ENCODE results near the gene NAP1L1. TPM values are rescaled to one million over a fixed set of nuclear protein-coding genes. Genes with fewer than 3 reads are reported as not detected.

Gene NAP1L1
- total and polyA plus RNA-seq, 2 experiments from 2014 or later = 658 to 996 TPM

DNA sequence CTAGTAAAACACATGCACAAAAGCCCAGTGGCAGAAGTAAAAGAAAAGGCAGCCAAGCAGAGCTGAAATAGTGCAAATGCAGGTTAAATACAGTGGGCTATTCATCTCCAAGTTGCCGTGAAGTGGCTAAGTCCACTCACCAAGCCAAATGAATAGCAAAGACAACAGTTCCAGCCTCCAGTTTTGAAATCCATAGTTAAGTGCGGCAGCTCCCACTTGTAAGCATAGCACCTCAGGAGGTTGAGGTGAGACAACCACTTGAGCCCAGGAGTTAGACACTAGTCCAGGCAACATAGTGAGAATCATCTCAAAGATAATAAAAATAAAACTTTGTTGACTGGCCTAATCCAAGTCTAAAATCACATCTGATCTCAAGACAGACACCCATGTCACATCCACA, 43.1 kb downstream of the NAP1L1 start:
- no peak for DNase-seq (ENCODE audit: low spot score)
- no peak overlapping the region for H3K4me3 Mint-ChIP-seq

DNA sequence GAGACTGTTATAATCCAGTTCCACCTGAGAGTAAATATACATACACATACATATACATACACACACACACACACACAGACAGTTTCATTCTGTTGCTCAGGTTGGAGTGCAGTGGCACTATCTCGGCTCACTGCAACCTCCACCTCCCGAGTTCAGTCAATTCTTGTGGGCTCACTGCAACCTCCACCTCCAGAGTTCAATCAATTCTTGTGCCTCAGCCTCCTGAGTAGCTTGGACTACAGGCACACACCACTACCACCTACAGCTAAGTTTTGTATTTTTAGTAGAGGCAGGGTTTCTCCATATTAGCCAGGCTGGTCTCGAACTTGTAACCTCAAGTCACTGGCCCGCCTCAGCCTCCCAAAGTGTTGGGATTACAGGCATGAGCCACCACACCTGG, 44.0 kb downstream of the NAP1L1 start:
- Histone ChIP-seq H3K36me3 (ENCODE audit: insufficient read depth) (peaks cover under 1% of the 10 kb centered on the region; the same call in 1 of the 2 replicates), H3K4me1 (ENCODE audit: insufficient read depth) (peaks cover 33% of the 10 kb centered on the region), H3K27me3 (ENCODE audit: insufficient read depth) (no peaks in the 10 kb centered on the region), H3K4me3 (no peak overlapping the region), H3K9me2 (ENCODE audit: insufficient read depth) (no peaks in the 10 kb centered on the region), H4K20me1 (replicated peaks; ENCODE audit: insufficient read depth) (no peaks in the 10 kb centered on the region), H3K4me2 (no peak overlapping the region), H2AFZ (no peak overlapping the region), H3F3A (replicated peaks; ENCODE audit: low read depth) (peaks cover 5% of the 10 kb centered on the region; the same call in 1 of the 2 replicates), H3K27ac (ENCODE audit: low read depth) (0 out of 2 replicates have a peak overlapping the region, but pooled peaks have one; percentile 28), H3K79me2 (replicated peaks; ENCODE audit: insufficient read depth) (no peaks in the 10 kb centered on the region)
- peaks cover 12% of the 10 kb centered on the region; the same call in 2 of the 3 replicates for H3K36me3 Mint-ChIP-seq (ENCODE audit: low read depth)
- peaks cover 43% of the 10 kb centered on the region for H3K4me1 Mint-ChIP-seq
- TF ChIP-seq ZNF114 (CRISPR knock-in tag; IDR thresholded peaks at IDR 0.05) (no peak), POLR2AphosphoS5 (IDR thresholded peaks at IDR 0.05; ENCODE audit: low read depth) (peak; percentile 39)
- peaks cover 10% of the 10 kb centered on the region for H3K27me3 Mint-ChIP-seq (ENCODE audit: insufficient read depth, low read depth, poor library complexity)
- H3K27ac Mint-ChIP-seq = peak overlapping the region; percentile 20; the same call in 1 of the 2 replicates
- ATAC-seq = 0 out of 3 replicates have a peak, but pooled peaks have one; percentile 5
- no peak for DNase-seq (ENCODE audit: low spot score)
- H3K9me3 Mint-ChIP-seq = no peaks in the 10 kb centered on the region
- no peak overlapping the region for H3K4me3 Mint-ChIP-seq

More for the DNA sequence above, 43.1 kb downstream of the NAP1L1 start:
- Mint-ChIP-seq H3K9me3 (no peaks in the 10 kb centered on the region), H3K36me3 (ENCODE audit: low read depth) (peaks cover 16% of the 10 kb centered on the region; the same call in 2 of the 3 replicates), H3K27me3 (ENCODE audit: insufficient read depth, low read depth, poor library complexity) (peaks cover 10% of the 10 kb centered on the region), H3K4me1 (peaks cover 39% of the 10 kb centered on the region), H3K27ac (no peak overlapping the region)
- Histone ChIP-seq H3K27me3 (ENCODE audit: insufficient read depth) (no peaks in the 10 kb centered on the region), H3K4me3 (no peak overlapping the region), H3K36me3 (ENCODE audit: insufficient read depth) (peaks cover 9% of the 10 kb centered on the region; the same call in 1 of the 2 replicates), H3F3A (replicated peaks; ENCODE audit: low read depth) (peaks cover 5% of the 10 kb centered on the region; the same call in 1 of the 2 replicates), H3K9me2 (ENCODE audit: insufficient read depth) (no peaks in the 10 kb centered on the region), H3K79me2 (replicated peaks; ENCODE audit: insufficient read depth) (no peaks in the 10 kb centered on the region), H3K4me2 (no peak overlapping the region), H3K4me1 (ENCODE audit: insufficient read depth) (peaks cover 33% of the 10 kb centered on the region), H4K20me1 (replicated peaks; ENCODE audit: insufficient read depth) (no peaks in the 10 kb centered on the region), H2AFZ (no peak overlapping the region), H3K27ac (ENCODE audit: low read depth) (peak overlapping the region; percentile 28; the same call in 1 of the 2 replicates)
- TF ChIP-seq, protein P1, sequence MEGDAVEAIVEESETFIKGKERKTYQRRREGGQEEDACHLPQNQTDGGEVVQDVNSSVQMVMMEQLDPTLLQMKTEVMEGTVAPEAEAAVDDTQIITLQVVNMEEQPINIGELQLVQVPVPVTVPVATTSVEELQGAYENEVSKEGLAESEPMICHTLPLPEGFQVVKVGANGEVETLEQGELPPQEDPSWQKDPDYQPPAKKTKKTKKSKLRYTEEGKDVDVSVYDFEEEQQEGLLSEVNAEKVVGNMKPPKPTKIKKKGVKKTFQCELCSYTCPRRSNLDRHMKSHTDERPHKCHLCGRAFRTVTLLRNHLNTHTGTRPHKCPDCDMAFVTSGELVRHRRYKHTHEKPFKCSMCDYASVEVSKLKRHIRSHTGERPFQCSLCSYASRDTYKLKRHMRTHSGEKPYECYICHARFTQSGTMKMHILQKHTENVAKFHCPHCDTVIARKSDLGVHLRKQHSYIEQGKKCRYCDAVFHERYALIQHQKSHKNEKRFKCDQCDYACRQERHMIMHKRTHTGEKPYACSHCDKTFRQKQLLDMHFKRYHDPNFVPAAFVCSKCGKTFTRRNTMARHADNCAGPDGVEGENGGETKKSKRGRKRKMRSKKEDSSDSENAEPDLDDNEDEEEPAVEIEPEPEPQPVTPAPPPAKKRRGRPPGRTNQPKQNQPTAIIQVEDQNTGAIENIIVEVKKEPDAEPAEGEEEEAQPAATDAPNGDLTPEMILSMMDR (conservative IDR thresholded peaks at IDR 0.05; ENCODE audit: low read depth in 2 of 2) = no peak
- no peak for TF ChIP-seq EZH2 (IDR thresholded peaks at IDR 0.05; ENCODE audit: low read depth, unreplicated experiment)
- no peak for TF ChIP-seq CREB1 (CRISPR knock-in tag; IDR thresholded peaks at IDR 0.05; ENCODE audit: low read depth)
- TF ChIP-seq EZH2phosphoT487 (IDR thresholded peaks at IDR 0.05; ENCODE audit: unreplicated experiment) = no peak
- no peak for TF ChIP-seq POLR2AphosphoS5 (IDR thresholded peaks at IDR 0.05; ENCODE audit: low read depth)
- no peak for TF ChIP-seq NANOG (IDR thresholded peaks at IDR 0.05; ENCODE audit: borderline replicate concordance)
- TF ChIP-seq ZNF331 (CRISPR knock-in tag; IDR thresholded peaks at IDR 0.05; ENCODE audit: low read depth) = no peak
- TF ChIP-seq, protein P2, sequence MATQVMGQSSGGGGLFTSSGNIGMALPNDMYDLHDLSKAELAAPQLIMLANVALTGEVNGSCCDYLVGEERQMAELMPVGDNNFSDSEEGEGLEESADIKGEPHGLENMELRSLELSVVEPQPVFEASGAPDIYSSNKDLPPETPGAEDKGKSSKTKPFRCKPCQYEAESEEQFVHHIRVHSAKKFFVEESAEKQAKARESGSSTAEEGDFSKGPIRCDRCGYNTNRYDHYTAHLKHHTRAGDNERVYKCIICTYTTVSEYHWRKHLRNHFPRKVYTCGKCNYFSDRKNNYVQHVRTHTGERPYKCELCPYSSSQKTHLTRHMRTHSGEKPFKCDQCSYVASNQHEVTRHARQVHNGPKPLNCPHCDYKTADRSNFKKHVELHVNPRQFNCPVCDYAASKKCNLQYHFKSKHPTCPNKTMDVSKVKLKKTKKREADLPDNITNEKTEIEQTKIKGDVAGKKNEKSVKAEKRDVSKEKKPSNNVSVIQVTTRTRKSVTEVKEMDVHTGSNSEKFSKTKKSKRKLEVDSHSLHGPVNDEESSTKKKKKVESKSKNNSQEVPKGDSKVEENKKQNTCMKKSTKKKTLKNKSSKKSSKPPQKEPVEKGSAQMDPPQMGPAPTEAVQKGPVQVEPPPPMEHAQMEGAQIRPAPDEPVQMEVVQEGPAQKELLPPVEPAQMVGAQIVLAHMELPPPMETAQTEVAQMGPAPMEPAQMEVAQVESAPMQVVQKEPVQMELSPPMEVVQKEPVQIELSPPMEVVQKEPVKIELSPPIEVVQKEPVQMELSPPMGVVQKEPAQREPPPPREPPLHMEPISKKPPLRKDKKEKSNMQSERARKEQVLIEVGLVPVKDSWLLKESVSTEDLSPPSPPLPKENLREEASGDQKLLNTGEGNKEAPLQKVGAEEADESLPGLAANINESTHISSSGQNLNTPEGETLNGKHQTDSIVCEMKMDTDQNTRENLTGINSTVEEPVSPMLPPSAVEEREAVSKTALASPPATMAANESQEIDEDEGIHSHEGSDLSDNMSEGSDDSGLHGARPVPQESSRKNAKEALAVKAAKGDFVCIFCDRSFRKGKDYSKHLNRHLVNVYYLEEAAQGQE (IDR thresholded peaks at IDR 0.05; ENCODE audit: unreplicated experiment) = no peak
- TF ChIP-seq STAT1 (IDR thresholded peaks at IDR 0.05; ENCODE audit: unreplicated experiment) = no peak
- TF ChIP-seq ZNF114 (CRISPR knock-in tag; IDR thresholded peaks at IDR 0.05) = no peak
- no peak for TF ChIP-seq JUNB (IDR thresholded peaks at IDR 0.05; ENCODE audit: unreplicated experiment)
- ATAC-seq = no peak
